GM18508 (cell line): ENCODE data around the gene SHLD3.
"Not testable (repeated sequence)": the region's sequence is repeated elsewhere in the genome, so short reads cannot be mapped to it uniquely, and the experiment has no call there.

ENCODE experiments used
- ATAC-seq: cut with Tn5 transposase; IDR thresholded peaks from one replicate; pipeline ENCODE4 v1.9.1; 2021; ENCODE audit warnings: moderate number of reproducible peaks; ENCODE audit not compliant: insufficient read depth, unreplicated experiment

SHLD3 gene, protein sequence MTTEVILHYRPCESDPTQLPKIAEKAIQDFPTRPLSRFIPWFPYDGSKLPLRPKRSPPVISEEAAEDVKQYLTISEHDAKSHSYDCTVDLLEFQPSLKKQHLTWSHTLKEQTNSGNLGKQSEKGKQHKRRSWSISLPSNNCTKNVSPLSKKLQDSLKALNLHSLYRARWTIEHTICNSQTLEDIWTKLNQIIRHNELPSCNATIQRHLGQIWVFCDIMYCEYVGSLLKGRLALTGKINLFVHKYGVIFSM

DNA sequence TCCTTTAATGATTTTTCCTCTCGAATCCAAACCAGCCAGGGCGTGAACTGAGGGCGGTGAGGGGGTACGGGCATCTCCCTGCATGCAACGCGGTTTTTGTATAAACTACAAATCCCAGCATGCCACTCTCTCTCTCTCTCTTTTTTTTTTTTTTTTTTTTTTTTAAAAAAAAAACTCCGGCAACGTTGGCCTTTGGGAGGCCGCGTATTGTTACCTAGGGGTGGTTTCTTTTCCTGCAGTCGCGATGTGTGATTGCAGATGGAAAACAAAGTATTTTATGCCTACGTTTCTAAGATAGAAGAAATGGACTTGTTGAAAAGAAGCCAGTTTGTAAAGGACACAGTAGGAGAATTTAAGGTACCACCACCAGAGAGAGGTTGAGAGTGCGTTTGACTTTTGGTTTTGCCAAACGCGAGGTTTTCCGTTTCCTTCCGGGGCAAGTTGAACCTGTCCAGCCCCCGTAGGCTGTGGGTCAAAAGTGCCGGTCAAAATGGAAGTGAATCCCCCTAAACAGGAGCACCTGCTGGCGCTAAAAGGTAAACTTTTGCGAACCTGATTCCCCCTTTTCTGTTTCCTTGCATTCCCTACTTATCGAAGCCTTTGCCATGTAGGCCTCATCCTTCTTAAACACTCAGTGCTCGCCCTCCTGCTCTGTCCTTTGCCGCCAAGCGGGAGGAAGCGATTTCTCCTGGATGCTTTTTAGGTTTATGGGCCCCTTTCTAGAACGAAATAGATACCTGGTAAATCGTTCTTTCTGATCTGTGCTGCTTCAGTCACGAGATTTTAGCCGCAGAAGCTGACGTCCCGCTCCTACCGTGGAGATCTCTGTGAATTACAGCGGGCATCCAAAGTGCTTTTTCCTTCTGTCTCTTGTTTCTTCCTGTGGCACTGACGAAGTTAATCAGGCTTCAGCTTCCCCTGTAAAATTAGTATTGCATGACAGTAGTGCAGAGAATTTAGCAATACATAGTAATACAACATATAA is at the start of gene SHLD3, which contains the start of gene TRAPPC13:
Gene SHLD3, plus strand, starts transcription at position 457 of the 985 bp plus-strand sequence. CDS start 4,561 bp downstream, outside the sequence.
Gene TRAPPC13, plus strand, starts transcription at position 457 of the 985 bp plus-strand sequence. Its CDS starts 34 bp downstream, at position 491.
- ATAC-seq: peak; percentile 56

DNA sequence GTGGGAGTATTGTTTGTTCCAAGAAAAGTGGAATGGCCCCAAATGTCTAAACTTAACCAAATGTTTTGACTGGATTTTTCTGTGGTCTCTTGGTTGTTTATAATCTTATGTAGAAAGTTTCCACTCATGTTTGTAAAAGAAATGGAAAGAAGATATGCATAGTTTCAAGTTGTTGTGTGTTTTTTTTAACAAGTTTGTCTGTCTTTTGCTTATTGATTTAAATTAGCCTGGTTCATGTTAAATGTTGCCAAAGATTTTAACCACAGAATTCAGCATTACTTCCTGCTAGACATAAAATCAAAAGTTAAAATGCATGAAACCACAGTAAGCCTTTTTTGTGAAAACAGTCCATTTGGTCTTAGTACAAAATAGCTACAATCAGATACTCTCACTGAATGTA is 47.7 kb upstream of the SHLD3 start:
- no peak for ATAC-seq

DNA sequence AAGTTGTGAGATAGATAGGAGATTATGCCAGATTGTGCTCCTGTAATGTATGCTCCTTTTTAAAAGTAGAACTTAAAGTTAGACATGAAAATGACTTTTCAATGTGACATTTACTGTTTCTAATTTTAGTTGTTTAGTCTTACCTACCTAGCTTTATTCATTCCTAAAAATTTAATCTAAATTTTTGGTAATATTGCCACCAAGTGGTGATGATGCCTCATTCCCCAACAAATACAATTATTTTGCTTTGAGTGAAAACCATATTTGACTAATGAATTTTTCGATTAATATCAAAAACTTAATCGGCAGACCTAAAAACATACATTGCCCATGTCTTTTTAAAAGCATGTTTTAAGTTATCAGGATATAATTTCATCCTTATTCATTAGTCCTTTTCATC is 36.1 kb upstream of the SHLD3 start:
- ATAC-seq: no peak

DNA sequence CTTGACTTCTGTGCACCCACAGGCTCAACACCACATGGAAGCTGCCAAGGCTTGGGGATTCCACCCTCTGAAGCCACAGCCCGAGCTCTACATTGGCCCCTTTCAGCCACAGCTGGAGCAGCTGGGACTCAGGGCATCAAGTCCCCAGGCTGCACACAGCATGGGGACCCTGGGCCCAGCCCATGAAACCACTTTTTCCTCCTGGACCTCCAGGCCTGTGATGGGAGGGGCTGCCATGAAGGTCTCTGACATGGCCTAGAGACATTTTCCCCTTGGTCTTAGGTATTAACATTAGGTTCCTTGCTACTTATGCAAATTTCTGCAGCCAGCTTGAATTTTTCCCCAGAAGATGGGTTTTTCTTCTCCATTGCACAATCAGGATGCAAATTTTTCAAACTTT is 23.1 kb upstream of the SHLD3 start:
- ATAC-seq: not testable (repeated sequence)

DNA sequence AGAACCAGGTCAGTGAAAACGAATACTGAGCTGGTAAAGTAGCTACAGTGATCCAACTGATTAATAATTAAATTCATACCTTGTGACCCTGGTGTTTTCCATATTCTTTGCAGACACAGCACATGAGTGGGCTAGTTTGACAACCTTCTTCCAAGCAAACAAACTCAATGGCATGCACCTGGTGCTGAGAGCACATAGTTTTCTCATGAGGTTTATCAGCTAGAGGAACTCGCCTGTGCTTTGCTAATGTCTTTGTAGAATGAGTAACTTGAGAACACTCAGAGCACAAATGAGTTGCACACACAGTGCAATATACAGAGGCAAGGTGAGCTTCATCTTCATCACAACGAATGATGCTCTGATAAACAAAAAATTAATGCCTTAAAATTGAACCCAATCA is 13.3 kb upstream of the SHLD3 start:
- ATAC-seq: no peak

DNA sequence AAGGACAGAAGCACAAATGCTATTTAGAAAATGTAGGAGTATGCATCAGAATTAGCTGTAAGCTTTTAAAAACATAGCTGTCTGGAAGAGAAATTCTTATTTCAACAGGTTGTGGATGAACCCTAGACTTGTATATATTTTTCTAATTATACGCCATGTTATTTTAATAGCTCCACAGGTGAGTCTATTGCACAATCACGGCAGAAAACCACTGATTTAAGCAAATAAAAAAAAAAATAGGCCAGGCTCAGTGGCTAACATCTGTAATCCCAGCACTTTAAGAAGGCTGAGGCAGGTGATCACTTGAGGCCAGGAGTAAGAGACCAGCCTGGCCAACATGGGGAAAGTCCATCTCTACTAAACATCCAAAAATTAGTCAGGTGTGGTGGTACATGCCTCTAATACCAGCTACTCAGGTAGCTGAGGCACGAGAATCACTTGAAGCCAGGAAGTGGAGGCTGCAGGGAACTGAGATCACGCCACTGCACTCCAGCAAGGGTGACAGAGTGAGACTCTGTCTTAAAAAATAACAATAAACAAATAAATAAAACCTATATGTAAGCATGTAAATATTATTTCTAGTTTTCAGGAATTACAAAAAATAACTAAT is 12.4 kb upstream of the SHLD3 start:
- ATAC-seq: no peak

DNA sequence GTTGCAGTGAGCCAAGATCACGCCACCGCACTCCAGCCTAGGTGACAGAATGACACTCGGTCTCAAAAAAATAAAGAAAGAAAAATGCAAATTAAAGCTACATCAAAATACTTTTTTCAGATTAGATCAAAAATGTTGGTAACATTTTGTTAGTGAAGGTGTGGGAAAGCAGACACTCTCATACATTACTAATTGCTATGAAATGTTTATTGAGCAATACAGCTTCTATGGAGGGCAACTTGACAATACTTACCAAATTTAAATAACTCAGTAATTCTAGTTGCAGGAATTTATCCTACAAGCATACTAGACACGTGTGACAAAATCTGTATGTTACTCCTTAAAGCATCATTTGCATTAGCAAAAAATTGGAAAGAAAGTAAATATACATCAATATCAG is 4.8 kb upstream of the SHLD3 start:
- no peak for ATAC-seq

DNA sequence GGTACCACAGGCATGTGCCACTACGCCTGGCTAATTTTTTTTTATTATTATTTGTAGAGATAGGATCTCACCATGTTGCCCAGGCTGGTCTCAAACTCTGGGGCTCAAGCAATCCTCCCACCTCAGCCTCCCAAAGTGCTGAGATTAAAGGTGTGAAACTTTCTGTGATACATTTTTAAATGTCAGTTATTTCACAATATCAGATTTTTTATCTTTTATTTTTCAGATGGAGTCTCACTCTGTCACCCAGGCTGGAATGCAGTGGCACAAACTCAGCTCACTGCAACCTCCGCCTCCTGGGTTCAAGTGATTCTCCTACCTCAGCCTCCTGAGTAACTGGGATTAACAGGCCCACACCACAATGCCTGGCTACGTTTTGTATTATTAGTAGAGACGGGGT is 2.9 kb upstream of the SHLD3 start:
- ATAC-seq: not testable (repeated sequence)

DNA sequence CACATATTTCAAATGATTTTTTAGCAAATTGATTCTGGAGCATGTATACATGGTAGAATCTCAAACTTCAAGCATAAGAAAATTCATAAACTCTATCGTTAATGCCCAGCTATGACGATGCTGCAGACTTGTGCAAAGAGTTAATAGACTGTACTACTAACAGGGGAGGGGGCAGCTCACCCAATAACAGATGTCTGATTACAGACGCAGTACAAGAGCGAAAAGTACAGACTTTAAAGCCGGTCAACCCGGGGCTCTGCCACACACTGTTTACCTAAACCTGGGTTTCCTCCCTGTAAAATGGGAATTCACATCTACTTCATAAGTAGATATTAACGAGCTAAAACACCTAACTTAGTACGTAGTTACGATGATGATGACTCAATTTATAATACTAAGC is 1.3 kb upstream of the SHLD3 start:
- no peak for ATAC-seq

DNA sequence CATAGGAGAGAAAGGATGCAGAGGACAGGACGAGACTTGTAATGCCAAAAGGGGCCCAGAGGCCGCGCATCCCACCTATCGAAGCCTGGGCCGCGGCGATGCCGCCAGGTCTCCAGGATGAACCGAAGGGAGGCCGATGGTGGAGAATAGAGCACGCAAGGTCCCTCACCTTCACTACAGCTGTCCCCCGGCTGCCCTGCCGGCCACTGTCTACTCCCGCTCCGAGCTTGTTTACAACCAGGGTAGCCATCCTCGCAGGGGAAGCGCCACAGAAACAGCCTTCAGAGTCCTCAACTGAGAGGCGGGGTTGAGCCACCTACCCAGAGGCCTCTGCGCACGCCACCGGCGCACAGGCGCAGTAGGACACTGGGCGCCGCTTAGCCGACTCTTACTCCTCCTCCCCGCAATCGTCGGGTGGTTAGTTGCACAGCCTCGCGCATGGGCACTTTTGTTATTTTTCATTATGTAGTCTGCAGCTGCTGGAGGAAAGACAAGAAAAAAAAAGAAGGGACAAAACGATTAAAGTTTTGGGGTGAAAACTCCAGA is 729 bp upstream of the SHLD3 start, which contains the start of gene TRIM23:
Gene TRIM23, minus strand, starts transcription at position 309 of the 546 bp plus-strand sequence. Its CDS starts 59 bp downstream, at position 250.
- ATAC-seq: peak; percentile 81

DNA sequence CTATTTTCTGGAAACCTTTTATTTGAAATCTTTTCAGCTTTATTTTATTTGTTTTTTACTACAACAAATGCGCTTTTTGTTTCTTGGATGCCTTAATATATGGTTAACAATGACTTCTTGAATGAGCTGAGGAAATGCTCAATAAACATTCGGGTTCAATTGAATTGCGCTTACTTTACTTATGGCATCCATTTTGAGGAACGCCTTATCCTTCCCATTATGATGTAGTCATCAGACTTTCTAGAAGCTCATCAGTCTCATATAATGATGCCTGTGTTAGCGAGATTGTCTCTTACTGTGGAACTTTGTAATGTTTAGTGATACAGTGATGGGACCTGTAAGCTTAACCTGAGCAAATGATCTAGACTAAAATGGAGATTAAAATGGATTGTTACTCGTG is 916 bp downstream of the SHLD3 start:
- no peak for ATAC-seq

DNA sequence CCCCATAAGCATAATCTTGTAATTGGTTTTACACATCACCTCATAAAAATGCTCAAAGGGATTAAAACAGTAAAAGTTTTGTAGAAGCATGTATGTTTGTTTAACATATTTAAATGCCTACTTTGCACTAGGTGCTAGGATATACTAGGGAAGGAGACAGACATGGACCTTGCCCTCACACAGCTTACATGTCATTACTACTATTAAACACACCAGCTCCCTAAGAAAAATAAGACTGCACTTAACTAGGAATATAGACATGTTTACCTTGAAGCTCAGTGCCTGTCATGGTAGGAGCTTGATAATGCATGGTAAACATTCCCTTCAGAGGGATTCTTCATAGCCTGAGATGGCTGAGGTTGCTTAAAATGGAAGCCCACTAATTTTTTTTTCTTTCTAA is 6.2 kb downstream of the SHLD3 start:
- no peak for ATAC-seq

DNA sequence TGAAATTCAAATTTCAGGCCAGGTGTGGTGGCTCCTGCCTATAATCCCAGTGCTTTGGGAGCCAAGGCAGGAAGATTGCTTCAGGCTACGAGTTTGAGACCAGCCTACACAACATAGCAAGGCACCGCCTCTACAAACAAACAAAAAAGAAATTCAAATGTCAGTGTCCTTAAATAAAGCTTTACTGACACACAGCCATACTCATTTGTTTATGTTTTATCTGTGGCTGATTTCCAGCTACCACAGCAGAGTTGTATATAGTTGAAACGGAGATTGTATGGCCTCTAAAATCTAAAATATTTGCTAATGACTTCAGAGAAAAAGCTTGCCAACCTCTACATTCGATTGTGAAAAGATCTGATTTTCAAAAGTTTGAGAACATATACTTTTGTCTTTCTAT is 15.4 kb downstream of the SHLD3 start:
- no peak for ATAC-seq

DNA sequence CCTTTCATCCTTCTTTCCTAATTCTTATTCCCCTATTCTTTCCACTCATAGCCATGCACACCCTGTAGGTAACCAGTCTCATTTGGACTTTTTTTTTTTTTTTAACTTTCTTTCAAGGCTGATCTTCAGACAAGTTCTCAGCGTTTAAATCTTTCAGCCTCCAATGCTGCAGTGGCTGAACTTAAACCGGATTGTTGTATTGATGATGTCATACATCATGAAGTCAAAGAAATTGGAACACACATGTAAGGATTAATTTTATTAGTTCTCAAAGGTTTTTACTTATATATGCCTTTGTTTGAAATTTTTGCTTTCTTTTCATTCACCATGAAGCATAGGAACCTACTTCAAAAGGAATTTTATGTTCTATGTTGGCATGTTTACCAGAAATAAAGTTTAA is 22.1 kb downstream of the SHLD3 start:
- ATAC-seq: no peak

DNA sequence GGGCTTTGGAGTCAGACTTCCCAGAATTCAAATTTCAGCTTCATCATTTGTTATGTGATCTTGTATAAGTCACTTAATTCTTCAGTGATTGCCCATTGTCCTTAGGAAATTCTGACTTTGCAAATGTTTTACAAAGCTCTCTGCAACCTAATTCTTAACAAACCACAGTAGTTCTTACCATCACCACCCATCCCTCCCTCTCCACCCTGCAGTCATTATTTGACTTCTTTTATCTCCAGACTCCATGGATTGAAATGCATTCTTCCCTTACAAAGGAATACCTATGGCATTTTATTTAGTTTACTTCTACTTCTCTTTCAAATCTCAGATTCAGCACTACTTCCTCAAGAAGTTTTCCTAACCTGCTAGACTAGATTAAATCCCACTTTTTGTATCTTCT is 23.1 kb downstream of the SHLD3 start:
- ATAC-seq: no peak

DNA sequence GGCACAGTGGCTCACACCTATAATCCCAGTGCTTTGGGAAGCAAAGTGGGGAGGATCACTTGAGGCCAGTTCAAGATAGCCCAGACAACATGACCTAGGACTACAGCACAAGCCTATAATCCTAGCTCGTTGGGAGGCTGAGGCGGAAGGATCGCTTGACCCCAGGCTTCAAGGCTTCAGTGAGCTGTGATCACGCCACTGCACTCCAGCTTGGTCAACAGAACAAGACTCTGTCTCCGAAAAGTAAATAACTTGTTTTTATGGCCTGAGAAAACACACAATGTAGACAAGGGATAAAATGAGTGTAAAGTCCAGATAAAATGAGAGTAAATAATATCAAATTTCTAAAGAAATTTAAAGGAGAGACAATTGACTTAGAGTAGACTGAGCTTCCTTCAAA is 26.3 kb downstream of the SHLD3 start:
- no peak for ATAC-seq

DNA sequence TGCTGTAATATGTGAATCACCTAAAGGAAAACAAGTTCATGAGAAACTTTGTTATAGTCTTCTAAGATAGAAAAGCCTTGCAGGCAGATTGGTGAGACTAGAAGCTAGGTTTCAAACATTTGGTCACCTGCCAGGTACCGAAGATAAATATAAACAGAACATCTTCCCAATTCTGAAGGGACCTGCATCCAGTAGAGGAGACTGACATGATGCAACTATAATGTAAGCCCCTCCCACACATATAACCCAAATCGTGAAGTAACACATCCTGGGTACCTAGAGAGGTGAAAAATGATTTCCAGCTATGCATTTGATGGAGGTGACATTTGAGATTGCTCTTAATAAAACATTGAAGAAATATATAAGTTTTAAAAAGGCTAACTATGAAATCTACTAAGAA is 29.9 kb downstream of the SHLD3 start:
- ATAC-seq: no peak

DNA sequence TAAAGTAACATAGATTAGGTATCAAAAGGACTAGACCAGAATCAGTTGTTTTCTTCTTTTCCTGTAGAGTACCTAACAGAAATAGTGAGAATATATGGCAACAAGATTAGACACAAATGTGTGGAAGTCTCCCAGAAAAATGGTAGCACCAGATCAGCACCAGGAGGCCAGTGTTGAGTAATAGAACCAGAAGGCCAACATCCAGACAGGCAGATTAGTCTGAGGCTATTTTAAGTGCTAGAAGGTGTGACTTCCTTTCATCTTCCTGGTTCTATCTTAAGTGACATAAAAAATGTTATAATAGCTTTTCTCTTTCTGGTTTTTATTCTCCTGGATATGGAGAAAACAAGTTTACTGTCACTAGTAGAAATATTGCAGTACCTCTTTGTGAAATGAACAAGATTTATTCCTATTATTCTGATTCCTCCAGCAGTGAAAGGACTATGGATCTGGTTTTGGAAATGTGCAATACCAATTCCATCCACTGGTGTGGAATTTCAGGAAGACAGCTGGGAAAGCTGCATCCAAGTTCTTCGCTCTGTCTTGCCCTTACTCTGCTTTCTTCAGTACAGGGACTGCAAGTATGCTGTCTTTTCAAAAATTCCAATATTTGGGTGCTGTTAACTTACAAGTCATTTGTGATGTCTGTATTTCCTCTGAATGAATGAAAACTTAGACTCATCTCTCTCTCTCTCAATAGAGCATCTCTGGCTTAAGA is 39.1 kb downstream of the SHLD3 start:
- no peak for ATAC-seq

DNA sequence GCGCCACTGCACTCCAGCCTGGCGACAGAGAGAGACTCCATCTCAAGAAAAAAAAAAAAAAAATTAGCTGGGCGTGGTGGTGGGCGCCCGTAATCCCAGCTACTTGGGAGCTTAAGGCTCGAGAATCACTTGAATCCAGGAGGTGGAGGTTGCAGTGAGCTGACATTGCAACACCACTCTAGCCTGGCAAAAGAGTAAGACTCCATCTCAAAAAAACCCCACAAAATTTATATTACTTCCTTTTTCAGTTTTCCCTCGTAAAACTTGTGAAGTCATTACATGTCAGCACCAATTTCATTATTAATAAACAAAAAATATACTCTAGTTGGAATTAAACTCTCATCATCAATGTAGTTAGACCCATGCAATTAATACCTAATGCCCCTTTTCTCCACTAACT is 43.9 kb downstream of the SHLD3 start:
- no peak for ATAC-seq

DNA sequence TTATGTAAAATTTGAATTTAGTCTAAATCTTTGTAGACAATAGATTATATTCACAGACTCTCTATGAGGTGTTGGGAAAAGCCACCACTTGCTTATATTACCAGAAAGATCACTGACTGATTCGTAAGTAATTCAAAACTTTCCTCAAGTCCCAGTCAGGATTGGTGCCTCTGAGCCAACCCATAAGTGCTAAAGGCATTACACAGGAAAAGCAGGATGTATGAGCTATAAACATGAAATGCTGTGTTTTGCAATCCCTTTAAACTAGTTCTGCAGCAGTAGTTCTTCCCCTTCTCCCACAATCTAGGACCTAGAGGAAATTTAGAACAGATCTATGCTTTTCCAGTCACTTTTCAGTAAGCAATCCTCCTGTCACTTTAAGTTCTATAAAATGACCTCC is 48.0 kb downstream of the SHLD3 start:
- ATAC-seq: no peak
